GM03348 (cell line): ENCODE measurements around the gene TIGAR.

Experiments used
- DNase-seq: peaks from one replicate; pipeline ENCODE4 v3.0.0; 2012; ENCODE audit warnings: low spot score

TIGAR gene

DNA sequence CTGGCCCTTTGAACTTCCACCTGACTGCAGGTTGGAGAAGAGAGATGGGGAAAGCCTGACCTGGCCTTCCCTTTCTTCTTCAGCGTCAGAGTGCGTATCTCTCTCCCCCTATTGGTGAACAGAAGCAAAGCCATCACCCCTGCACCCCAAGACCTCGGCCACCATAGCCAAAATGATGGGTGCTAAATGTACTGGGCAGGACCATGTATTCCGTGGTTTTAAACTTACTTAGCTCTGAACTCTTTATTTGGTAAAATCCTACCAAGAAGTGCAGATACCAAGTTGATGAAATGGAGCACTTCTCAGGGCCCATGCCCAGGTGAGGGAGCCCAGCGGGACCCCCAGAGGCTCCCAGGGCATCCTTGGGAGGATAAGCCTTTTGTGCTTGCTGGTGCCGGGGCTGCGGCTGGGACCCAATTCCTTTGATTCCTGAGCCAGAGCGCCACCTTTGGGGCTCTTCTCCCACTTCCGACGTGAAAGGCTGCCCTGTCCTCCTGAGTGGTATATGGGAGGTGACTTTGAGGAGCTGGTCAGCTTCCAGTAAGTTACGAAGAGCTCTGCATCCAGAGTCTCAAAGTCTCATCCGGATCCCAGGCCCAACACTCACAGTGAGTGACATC is 38.0 kb upstream of the TIGAR start:
- DNase-seq: no peak

DNA sequence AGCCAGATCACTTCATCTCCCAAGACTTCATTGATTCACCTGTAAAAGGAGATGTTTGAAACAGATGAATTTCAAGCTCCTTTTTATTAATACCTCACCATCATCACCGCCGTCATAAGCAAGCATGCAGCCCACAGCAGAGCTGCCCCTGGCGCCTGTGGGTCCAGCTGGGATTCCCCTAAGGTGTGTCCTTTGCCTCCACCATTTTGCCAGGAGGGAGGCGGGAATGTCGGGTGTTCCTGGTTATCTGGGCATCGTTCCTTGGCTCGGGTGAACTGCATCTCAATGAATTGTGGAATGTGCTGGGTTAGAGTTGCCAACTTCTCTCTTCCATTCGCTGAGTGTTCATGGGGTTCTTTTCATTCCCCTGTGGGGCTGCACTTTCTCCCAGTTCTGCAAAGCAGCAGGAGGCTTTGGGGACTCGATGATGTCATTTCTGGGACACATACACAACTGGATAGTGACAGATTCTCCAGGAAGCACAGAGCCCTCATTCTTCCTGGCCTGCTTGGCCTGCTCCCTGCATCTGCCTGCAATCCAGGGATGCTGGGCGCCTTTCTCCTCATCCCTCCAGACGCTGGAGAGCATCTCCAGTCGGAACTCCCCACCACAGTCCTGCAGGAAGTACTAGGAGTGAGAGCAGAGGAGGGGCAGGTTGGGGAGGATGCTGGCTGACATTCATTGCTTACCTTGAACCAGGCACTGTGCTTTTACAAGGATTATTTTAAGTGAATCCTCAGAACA is 37.3 kb upstream of the TIGAR start:
- no peak for DNase-seq

DNA sequence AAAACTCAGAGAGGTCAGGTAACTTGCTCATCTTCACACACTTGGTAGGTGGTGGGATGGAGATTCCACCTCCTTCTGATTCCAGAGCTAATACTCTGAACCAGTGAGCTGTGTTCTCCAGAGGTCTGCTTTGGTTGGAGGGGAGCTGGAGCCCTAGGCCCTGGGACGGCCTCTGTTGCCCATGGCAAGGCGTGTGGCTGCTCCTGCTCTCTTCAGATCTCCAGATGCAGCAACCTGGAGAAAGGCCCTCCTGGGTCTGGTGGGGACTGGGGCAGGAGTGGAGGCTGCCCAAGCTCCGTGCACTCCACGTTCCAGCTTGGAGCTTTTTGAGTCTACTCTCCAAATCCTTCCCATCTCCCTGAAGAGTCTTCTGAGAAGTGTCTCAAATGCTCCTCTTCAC is 36.7 kb upstream of the TIGAR start:
- no peak for DNase-seq

DNA sequence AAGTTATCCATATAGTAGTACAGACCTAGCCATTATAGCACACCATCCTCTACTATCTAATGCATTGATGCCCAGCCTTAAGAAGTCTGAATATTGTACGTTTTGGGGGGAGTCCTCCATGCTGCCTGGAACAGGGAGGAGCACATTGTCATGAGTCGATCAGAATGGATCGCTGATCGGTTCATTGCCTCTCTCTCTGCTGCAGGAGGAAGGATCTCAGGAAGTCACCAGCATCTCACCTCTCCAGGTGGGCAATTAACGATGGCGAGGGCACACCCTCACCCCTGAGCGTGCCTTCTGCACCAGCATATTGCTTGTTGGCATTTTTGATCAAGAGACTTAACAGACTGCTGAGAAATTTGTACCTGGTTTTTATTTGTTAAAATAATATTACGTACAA is 35.9 kb upstream of the TIGAR start:
- DNase-seq: no peak

DNA sequence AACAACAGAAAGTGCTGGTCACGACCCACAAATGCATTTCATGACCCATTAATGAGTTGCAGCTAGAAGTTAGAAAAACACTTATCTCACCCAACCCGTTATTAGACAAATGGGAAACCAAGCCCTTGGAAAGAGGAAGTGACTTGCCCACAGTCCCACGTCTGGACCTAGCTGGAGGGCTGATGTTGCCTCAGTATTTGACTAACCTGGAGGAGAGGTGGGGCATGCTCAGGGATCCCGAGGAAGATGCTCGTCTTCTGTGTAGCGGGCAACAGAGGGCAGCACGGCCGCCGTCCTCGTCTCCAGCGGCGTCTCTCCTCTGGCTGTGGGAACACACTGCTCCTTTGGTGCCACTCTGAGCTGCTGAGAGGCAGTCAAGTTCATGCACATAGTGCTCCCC is 34.8 kb upstream of the TIGAR start:
- no peak for DNase-seq

DNA sequence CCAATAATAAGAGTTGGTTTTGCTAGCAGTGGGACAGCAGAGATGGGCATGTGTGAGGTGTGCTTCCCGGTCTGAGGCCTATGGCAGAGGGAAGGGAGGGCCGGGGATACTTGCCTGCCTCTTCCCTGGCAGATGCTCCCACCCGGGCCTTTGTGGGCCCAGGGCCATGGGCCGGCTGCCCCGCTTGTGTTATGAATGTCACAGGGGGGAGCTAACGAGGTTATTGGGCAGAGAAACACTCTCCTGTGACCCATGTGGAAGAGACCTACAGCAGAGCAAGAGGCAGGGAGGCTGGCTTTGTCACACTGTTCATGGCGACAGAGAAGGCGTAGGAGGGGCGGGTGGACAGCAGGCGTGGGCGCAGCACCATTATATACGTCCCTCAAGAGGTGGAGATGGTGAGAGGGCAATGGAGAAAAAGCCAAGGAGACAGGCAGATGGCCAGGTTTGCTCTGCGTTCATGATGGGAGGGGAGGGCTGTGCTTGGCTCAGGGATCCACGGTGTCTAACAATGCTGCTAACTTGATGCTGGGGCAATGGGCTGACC is 34.2 kb upstream of the TIGAR start:
- no peak for DNase-seq

DNA sequence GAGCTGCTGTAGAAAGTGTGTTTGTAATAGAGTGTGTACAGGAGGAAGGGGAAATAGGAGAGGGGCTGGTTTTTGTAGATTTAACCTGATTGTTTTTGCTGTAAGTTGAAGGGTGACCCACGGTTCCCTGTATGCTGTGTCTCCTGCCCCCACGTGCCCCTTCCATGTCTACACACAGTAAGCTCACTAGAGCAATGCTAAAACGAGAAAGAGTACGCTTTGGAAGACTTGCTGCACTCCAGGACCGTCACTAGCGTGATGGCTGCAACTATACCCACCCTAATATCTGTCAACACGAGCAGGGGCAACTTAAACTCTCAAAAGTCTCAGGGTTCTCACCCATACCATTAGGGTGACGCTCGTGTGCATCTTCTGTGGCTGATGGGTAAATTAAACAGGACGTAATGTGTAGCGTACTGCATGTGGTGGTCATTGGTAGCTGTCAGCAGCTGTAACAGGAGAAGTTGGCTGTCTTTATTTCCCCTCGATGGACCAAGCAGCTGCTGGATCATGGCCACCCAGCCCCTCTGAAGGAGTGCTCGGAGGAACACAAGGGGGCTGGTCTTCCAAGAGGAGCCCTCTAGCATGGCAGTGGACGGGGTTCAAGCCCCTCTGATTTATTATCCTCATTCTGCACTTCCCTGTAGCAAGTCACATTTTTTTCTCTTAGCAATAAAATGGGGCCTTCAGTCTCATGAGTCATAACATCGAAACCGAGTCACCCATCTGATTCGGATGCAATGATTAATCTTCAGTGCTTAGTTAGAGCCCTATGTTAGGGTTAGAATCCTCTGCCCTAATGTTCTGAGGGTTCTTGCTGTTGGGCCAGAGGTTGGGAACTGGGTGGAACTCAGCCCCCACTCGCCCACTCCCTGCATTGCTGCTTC is 33.4 kb upstream of the TIGAR start:
- DNase-seq: no peak

DNA sequence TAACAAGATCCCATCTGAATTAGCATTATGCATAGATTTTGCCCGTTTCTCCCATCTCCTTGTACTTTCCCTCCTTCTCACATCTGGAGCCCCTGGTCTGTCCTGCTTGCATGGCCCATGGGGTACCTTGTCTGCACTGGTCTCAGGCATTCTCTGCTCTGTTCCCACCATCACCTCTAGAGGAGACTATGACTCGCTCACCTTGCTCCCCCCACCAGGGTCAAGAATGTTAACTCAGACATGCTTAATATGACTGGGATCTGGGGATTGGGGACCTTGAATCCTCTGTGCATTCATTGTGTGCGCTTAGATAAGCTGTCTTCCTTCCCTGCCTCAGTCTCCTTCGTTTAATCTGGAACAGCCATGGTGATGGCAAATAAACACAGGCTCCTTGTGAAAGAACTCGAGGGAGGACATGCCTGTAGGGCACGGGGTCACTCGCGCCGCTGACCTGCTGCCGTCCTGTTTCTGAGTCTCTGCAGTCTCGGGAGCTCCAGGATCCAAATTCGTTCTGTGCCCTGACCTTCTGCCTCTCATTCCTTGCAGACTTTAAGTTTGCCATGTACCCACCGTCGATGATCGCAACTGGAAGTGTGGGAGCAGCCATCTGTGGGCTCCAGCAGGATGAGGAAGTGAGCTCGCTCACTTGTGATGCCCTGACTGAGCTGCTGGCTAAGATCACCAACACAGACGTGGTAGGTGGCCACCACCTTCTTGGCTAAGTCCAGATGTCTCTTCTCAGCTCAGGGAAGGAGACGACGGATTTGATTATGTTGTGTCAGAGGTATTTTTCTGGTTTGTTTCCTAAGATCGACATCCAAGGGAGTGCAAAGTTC is 32.5 kb upstream of the TIGAR start:
- DNase-seq: no peak

DNA sequence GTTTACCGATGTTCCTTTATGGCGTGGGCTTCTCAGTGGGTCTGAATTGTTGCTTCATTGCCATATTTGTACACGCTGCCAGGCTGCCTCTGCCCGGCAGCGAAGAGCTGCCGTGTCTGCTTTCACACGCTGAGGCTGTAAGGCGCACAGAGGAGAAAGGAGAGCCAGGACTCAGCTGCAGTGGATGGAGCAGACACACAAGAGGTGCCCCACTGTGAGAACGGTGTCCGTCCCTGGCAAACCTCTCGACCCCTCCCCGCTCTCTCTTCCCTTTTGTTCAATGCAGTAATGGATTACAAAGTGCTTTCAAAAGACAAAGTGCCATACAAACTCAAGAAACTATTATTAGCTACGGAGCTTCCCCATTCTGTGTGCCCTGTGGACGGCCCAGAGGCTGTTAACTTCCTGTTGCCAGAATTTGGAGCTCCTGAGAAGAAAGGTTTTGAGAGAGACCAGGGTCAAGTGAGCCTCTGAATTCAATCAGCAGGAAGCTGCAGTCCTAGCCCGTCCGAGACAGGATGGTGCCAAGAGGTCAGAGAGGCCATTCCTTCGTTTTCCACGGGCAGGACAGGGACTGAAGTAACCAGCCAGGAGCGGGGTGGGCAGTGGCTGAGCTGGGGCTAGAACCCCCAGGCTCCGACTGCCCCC is 31.7 kb upstream of the TIGAR start:
- no peak for DNase-seq

DNA sequence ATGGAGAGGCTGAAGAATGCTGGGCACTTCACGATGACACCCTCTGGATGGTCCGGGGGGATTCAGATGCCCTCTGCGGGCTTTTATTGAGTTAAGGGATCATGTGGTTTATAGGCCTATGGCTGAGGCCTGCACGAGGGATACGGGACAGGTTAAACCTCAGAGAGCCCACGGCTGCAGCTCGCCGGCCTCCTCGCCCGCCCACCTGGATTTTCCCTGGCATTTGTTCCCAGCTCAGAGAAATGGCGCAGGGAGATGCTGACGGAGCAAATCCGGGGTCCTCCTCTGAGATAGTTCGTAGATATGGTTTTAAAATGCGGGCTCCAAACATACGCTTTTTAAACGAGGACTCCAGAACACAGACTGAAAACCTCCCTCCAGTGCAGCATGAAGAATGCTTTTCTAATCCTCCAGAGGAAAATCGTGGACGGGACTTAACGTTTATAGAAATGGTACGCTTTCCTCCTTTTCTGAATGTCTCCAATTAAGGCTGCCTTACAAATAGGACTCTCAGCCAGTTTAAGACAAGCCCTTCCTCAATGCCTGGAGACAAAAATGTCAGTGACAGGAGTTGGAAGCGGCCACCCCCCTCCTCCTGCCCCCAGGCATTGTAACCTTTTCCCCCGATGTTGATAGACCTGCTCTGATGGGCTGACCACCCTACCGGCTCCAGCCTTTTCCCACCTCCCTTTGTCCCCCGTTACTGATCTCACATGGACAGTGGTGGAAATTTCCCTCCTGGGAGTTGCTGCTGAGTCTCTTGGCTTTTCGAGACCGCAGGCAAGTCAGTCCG is 30.8 kb upstream of the TIGAR start:
- DNase-seq: no peak

DNA sequence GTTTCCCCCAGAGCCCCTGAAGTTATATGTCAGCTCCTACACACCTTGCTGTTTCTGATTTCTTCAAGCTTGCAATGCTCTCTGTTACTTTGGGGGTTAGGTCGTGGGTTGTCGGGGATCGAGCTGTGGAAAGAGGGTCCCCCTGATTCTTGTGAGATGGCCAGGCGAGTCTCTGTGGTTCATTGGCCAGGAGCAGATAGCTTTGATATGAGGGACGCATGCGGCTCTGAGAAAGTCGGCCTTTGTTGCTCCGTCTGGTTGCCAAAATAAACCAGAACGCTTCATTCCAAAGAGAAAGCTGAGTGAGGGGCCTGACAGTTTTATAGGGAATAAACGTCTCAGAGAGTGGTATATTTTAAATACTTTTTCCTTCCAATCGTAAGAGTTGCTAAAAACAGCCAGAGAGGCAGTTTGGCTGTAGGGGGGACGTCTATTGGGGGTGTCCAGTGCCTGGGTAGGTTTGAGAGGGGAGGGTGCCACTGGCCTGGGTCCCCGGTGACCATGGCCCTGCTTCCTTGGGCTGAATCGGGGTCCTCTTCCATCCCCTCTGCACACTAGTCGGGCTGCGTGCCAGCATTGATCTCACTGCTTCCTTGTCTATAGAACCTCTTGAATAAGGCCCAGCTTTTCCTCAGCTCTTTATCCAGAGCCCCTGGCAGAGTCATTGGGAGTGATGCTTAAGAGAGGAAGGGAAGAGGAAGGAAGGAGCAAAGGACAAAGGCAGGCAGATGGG is 28.5 kb upstream of the TIGAR start:
- DNase-seq: no peak

DNA sequence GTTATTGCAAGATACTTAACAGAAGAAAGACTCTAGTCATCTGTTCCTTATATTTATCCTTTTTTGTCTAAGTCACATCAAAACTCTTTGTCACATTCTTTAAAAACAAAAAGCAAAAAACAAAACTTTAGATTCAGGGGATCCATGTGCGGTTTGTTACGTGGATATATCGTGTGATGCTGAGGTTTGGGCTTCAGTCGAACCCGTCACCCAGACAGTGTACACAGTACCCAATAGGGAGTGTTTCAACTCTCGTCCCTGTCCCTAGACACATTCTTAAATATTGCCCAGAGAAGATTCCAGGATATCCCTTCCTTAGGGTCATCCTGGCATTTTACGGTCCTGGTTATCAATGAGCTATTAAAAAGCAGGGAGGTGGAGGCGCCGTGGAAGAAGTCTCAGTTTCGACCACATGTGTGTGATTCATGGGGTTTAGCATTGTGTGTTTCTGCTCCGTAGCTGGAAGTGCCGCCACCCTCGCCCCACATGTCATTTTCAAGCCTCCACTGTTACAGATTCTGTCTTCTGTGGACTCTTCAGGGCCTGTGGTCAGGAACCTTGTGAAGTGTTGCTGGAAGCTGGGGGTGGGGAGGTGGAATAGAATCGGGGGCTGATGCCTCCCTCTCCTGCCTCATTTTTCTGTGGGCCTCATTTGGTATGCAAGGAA is 27.6 kb upstream of the TIGAR start:
- DNase-seq: no peak

DNA sequence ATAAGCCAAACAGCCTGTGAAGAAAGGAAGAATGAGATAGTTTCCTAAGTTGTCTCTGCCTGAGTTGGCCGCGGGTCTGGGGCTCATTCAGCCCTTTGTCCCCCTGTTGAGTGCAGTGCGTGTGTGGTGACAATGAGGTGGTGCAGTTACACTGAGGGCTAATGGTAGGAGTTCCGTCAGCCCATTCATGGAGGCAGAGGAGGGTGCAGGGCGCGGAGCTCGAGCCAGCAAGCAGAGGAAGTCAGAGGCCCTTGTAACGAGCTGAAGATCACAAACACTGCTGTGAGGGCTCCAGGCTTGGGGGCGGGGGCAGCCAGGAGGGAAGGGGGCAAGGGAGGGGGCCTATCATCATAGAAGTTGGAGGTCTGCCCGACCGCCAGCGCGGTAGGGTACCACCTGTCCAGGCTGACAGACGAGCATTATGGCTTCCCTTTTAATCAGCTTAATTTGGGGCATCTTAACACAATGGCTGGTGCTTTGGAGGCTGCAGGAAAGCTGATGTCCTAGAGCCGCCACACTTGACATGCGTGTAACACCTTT is 27.0 kb upstream of the TIGAR start:
- no peak for DNase-seq

DNA sequence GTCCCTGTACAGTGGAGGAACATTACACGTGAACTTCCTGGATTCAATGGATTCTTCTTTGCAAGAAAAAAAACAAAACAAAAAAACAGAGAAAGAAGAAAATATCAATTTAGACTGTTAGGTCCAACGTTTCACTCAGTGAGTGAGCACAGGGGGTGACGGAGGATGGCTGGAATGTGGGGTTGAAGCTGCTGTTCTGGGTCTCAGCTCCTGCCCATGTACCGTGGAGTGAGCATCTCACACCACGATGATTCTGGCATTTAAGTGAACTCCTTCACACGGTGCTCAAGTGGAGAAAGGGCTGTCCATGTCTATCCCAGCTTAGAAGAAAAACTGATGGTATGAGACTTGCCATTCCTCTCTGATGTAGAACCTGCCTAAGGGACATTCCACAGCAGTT is 24.3 kb upstream of the TIGAR start:
- no peak for DNase-seq

DNA sequence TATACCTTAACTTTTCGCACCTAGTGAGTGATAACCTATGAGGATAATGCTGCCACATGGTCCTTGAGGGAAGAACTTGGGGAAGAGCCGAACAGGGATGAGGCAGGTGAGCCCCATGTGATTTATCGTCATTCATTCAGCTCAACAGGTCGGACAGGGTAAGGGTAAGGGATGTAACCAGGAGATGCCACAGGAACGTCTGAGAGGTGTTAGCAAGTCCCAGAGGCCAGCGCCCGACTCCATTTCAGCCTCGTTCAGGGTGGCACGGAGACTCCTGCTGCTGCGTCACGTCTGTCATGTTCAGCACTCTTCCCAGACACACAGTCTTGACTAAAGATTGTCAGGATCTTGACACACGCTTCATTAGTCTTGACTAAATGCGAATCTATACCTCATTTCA is 23.4 kb upstream of the TIGAR start:
- no peak for DNase-seq

DNA sequence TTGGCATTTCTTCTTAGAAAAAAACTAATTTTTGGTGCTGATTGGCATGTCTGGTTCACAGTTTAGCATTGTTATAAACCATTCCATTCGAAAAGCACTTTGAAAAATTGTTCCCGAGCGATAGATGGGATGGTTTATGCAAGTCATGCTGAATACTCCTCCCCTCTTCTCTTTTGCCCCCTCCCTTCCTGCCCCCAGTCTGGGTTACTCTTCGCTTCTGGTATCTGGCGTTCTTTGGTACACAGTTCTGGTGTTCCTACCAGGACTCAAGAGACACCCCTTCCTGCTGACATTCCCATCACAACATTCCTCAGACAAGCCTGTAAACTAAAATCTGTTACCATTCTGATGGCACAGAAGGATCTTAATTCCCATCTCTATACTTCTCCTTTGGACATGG is 20.1 kb upstream of the TIGAR start:
- DNase-seq: no peak

DNA sequence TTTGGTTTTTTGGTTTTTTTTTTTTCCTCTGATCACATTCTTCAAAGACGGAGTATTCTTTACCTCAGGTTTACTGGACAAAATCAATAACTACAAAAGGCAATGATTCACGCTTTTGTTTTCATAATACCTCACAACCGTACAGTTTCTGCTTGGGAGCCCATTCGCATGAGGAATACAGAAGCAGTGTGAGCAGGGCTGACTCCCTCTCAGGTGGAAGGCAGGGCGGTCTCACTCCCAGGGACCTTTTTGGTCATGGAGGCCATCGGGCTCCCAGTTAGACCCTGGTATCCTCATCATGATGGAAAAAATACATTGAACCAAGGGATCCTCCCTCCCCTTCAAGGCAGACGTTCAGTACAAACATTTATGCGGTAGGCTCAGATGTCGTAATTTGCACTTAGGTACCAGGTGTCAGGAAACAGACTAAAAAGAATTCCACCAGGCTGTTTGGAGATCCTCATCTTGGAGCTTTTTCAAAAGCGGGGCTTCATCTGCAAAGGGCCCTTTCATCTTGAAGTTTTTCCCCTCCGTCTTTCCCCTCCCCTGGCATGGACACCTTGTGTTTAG is 19.0 kb upstream of the TIGAR start:
- DNase-seq: no peak

DNA sequence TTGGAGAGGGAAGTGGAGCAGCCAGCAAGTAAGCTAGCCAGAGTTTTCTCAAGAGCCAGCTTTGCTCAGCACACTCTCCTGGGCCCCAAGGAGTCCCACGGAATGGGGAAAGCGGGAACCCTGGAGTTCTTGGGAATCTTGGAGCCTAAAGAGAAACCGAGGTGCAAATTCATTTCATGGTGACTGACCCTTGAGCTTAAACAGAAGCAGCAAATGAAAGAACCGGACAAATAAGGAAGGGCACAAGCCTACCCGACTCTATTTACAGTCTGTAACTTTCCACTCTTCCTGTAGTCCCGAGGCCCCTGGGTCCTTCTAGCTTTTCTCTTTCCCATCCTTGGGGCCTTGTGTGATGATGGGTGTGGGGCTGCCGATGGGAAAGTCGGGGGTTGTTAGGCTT is 18.1 kb upstream of the TIGAR start:
- no peak for DNase-seq

DNA sequence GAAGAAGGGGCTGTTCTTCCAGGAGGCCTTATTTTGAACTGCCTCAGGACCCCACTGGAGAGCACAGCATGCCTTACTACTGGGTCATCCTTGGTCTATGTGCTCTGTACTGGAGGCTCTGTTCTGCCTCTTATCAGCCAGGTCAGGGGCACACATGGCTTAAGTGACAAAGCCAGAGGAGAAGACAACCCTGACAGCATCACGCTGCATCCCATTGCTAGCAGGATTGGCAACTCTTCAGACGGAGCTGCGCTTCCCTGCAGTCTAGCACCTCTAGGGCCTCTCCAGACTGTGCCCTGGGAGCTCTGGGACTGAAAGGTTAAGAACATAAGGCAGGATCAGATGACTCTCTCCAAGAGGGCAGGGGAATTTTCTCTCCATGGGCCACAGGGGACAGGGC is 17.3 kb upstream of the TIGAR start:
- DNase-seq: no peak
